Right lung (tissue), 10 donors: ENCODE data around the gene LACC1. TPM values are rescaled to one million over a fixed set of nuclear protein-coding genes. Genes with fewer than 3 reads are reported as not detected.
A peak's percentile ranks its signal among the peaks of the same experiment; 100 is the strongest.

Experiments used
- DNase-seq, 2 donors: peaks; one replicate each; pipeline ENCODE4 v3.0.0-alpha.2; 2013
- long read RNA-seq, 8 donors: transcript quantifications; one replicate each; lab custom pipeline, GENCODE V29; 2026
- polyA plus RNA-seq, 5 donors: library from polyadenylated mRNA; unstranded; fragments of 120-200 nt; gene quantifications; one replicate each; pipeline versions ENCODE4 v1.2.1 to v1.2.3, GENCODE V29; 2013; ENCODE audit warnings: inconsistent platforms in 1 of 5, low replicate concordance in 1 of 5; ENCODE audit not compliant: insufficient read length in 5 of 5, insufficient read depth in 1 of 5

Gene LACC1
- polyA plus RNA-seq = 1 to 10 TPM; 3.7 to 5.1 (median 4.3) TPM
- long read RNA-seq, donor 1, full-length matches to known transcripts = 1 of 1 reads
- long read RNA-seq, donor 1, partial matches to known transcripts = 0 of 1 reads
- long read RNA-seq, donor 1, other reads (novel, unspliced or antisense) = 0 of 1 reads
- long read RNA-seq, donor 2, full-length matches to known transcripts = 2 of 2 reads
- long read RNA-seq, donor 2, partial matches to known transcripts = 0 of 2 reads
- long read RNA-seq, donor 2, other reads (novel, unspliced or antisense) = 0 of 2 reads
- long read RNA-seq, donor 3 = 0 reads
- long read RNA-seq, donor 4 = 0 reads
- long read RNA-seq, donor 5 = 0 reads
- long read RNA-seq, donor 6, full-length matches to known transcripts = 1 of 1 reads
- long read RNA-seq, donor 6, partial matches to known transcripts = 0 of 1 reads
- long read RNA-seq, donor 6, other reads (novel, unspliced or antisense) = 0 of 1 reads
- long read RNA-seq, donor 7, full-length matches to known transcripts = 1 of 1 reads
- long read RNA-seq, donor 7, partial matches to known transcripts = 0 of 1 reads
- long read RNA-seq, donor 7, other reads (novel, unspliced or antisense) = 0 of 1 reads
- long read RNA-seq, donor 8 = 0 reads

GRCh38 chr13:43879755-43880181, at the start of gene LACC1:
LACC1 (plus strand) TSS chr13:43879904; CDS start chr13:43880986, 1,082 bp downstream.
- peak; percentile 22 to 24 for DNase-seq

- DNase-seq = no peak
These were observed 49.2 kb upstream of the LACC1 start for GRCh38 chr13:43830497-43830881.

DNA sequence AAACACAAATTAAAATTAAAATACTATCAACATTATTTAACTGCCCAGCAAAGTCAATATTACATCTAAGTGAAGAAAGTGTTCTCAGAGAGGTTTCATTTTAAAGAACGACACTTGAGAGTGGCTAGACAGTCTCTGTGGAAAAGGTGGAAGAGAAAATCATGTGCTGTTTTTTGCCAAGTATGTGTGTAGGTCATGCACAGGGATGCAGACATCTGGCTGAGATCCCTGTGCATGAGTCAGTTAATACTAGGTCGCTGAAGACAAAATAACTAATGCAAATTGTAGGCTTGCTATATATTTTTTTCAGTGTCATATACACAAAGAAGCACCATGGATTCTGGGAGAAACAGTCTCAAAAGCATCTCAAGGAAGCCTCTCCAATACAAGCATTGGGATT, 48.6 kb upstream of the LACC1 start:
- no peak for DNase-seq

DNA sequence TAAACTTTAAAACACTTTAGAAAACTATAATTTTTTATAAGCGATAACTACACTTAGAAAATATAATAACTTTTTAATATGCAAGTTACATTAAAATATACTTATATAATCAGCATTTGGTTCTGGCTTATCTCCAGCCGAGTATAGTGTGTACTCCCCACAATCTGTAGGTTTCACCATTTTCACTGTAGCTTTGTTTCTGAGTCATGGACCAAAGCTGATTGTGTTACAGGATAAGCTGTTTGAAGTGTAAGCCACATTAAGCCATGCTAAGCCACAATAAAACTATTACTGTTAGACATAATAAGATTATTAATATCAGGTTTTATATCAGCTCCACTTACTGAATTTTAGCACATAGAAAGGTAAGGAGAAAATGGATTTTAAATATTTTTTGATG, 44.0 kb upstream of the LACC1 start:
- DNase-seq = no peak

DNA sequence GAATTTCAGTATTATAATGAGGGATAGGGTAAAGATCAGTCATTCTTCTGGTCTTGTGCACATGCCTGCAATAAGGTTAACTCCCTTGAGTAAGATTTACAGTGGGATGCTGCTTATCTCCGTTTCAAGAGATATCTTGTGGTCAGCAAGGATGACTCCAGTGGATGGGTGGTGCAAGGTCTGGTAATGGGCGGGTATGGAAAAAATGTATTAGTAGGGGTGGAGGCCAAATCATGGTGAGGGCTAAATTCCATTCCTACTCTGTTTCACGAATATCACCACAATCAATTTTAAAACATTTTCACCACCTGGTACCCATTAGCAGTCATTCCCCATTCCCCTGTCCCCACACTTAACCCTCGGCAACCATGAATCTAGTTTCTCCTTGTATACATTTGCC, 40.8 kb upstream of the LACC1 start:
- no peak for DNase-seq

GRCh38 chr13:43846496-43847158, 33.1 kb upstream of the LACC1 start:
- DNase-seq = no peak

DNA sequence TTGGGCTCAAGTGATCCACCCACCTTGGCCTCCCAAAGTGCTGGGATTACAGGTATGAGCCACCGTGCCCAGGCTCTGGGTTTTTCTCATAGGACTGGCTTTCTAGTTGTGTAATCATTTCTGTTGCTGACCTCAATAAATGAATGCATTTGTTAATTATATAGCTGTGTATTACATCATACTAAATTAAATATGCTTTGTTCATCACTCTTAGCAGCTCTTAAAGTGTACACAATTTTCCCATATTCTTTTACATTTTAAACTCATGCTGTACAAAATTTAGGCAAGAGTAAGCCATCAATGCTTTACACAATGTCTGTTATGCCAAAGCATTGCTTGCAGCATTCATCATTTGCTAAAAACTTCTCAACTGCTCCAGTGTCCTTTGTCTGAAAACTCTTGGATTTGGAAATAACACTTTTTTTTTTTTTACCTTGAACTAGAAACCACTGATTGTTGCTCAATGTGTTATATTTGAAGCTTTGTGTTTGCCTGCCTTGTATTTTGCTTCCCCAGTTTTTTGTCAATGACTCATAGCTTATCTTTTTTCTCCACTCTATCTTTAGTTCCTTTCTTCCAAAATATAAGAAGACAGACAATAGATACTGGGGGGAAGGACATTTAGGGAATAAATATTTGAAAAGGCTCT, 31.6 kb upstream of the LACC1 start:
- no peak for DNase-seq

- DNase-seq = no peak
These were observed 28.8 kb upstream of the LACC1 start for GRCh38 chr13:43850873-43851272.

GRCh38 chr13:43852923-43853404, 26.7 kb upstream of the LACC1 start:
- DNase-seq = no peak

GRCh38 chr13:43861863-43862262, 17.8 kb upstream of the LACC1 start:
- DNase-seq = no peak

DNA sequence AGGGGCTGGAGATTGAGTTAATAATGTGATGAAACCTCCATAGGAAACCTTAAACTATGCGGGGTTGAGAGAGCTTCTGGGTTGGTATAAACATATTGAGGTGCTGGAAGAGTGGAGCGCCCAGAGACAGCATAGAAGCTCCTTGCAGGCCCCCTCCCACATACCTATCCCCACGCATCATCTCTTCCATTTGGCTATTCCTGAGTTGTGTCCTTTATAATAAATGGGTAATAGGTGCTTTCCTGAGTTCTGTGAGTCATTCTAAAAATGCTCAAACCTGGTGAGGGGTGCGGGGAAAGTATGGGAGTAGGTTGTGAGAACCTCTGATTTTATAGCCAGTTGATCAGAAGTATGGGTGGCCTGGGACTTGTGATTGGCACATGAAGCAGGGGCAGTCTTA, 14.8 kb upstream of the LACC1 start:
- no peak for DNase-seq

GRCh38 chr13:43865892-43866291, 13.8 kb upstream of the LACC1 start:
- DNase-seq = no peak

GRCh38 chr13:43872181-43872580, 7.5 kb upstream of the LACC1 start:
- no peak for DNase-seq

- no peak for DNase-seq
These were observed 5.1 kb upstream of the LACC1 start for GRCh38 chr13:43874504-43875092.

- no peak for DNase-seq
These were observed 3.3 kb upstream of the LACC1 start for GRCh38 chr13:43876366-43876765.

DNA sequence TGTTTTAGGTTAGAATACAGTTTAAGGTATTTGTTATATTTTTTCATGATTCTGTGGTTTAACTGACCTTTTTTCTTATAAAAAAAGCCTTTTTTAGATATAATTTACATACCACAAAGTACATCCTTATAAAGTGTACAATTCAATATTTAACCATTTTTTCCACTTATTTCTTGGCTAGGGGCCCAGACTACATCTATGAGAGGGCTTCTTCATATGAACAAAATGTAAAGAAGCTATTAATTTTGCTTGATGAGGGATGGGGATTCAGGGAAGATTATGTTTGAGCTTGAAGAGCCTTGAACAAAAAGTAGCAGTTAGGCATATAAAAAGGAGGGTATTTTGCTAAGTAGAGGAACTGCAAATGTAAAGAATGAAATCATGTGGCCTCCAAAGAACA, 2.4 kb upstream of the LACC1 start:
- DNase-seq = no peak

DNA sequence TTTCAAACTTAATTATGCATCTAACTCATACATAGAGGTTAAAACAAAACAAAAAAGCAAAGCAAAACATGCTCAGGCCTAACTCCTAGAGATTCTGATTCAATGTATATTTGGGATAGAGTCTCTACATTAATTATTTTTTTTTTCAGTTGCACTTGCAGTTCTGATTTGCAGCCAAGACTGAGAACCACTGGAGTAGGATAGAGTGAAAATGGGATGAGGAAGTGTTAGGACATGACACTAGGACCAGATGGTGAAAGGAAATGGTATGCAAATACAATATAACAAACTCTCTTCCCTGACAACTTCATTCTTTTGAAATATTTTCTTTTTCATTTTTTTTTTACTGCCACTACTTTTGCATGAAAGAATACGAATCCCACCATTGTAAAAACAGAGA, 1.9 kb upstream of the LACC1 start:
- no peak for DNase-seq

DNA sequence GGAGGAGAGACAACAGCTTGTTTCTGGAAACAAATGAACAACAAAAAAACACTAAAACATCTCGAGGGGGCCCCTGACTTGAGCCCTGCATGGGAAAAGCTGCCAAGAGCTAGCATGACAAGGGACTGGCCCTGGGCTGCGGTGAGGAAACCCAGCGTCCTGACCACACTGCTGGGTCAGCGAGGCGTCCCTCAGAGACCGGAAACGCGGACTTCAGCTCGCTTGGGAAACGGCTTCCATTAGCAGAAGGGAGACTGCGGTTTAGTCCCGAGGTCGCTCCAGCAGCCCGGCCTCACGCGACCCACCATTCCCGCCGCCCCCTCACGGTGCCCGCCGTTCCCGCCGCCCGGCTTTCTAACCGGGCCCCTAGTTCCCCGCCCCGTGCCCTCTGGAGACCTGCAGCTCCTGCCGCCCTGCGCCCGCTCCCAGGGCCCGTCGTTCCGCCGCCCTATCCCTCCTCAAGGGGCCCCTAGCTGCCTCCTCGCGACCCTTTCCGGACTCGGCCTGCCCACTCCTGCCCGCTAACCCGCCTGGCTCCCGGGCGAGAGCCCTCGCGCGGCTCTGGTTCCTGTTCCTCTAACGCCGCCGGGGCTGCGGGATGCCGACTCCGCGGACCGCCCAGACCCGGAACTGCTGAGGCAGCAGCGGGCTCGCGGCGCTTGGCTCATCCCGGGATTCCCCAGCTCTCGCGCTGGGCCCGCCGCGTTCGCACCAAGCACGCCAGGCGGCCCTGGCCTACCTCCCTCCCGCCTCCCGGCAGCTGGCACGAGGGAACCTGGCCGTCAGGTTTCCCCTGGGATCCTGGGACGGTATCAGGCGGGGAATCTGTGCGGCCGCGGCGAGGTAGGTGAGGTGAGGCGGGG, 581 bp upstream of the LACC1 start, which contains the start of gene CCDC122:
CCDC122 (minus strand) TSS at position 849 of the 863 bp plus-strand sequence. CDS start 10,364 bp downstream, outside the sequence.
- peak; percentile 80 to 83 for DNase-seq

DNA sequence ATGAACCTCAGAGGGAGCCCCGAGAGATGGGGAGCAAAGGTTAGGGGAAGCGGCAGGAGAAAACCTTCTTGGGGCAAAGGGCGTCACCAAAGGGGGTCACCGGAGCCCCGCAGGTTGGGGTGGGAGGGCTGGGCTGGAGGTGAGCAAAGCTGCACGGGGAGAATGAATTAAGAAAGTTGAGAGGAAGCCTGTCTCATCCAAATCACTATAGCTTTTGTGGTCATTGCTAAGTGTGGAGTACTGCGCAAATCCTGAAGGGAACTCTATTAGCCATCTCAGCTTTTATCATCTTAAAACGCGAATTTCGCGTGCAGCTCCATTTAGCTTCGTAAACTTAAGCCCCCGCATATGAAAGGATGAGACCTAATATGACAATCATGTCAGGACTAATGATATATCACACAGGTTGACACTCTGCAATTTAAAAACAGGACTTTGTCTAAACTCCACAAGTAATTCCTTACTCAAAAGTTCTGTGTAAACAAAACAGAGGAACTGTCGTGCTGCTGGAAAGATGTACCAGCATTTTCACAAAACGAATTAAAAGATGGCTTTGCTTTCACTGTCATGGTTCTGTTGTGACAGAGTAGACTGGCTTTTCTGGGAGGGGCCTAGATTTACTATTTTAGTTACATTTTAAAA, 631 bp downstream of the LACC1 start:
- DNase-seq = no peak

DNA sequence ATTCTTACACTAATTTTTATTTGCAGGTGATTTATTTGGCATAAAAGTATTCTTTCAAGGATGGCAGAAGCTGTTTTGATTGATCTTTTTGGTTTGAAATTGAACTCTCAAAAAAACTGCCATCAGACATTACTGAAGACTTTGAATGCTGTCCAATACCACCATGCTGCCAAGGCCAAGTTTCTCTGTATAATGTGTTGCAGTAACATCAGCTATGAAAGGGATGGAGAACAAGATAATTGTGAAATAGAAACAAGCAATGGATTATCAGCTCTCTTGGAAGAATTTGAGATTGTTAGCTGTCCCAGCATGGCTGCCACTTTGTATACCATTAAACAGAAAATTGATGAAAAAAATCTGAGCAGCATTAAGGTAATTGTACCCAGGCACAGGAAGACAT, 1.2 kb downstream of the LACC1 start:
- no peak for DNase-seq
